Hippocampal formation (tissue), 2 donors: Measurements from ENCODE around the gene NUP93.

Source experiments
- DNase-seq, 2 donors: peaks; one replicate each; lab custom pipeline; 2025; lab: John Stamatoyannopoulos, UW

The NUP93 gene

DNA sequence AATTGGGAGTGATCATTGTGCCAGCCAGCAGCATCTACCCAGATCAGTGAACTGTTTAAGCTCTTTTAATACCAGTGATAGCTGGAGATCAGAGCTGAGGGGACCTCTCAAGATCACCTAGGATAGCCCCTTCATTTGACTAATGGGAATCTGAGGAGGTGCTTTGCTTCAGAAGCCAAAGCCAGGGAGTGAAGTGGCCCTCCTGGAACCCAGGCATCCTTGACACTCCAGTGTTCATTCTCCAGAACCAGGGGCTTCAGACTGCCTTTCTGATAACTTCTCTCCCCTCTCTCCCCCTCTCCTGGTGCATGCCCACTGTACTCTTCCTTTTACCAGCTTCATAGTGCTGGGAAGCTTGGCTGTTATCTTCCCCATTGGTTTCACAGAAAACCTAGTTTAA is 87.1 kb downstream of the NUP93 start:
- no peak for DNase-seq

DNA sequence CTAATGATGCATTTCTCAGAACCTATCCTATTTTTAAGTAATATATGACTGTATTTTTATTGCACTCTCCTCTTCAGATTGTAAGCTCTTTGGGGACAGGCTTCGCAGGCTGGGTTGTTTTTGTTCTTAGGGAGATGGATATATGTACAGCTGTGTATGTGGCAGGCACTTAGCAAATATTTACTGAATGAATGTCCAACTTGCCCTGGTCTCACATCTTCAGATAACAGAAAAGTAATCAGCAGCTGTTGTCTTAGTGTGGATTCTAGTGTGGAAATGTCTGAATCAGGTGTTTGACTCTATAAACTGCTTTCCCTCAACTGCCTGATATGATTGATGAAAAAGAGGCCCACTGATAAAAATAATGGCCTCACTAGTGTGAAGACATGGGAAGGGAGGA is 88.0 kb downstream of the NUP93 start:
- no peak for DNase-seq

DNA sequence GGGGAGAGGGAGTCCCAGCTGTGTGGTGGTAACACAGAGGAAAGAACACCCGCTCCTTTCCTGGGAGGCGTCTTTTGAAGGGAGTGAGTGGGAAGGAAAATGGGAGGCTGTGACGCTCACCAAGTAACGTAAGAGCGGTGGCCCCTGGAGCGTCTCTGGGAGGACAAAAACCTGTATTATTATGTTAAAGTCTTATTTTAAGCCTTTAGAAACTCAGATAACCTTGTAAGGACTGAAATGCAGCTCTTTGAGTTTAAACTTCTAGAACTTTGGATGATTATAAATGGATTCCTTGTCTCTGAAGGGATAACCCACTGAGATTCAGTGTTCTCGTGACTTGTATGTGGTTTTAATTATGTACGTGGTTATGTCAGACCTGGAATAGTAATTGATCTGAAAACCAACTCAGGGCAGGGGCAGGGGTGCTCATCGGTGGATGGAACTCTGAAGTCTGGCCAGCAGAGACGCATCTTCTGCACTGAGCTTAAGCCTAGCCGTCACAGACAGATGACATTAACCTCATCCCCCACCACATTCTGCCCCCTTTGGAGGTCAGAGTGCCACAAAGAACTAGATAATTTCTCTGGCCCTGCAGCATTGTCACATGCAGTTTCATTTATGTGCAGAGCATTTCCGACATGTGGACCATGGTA is 93.3 kb downstream of the NUP93 start:
- no peak for DNase-seq

DNA sequence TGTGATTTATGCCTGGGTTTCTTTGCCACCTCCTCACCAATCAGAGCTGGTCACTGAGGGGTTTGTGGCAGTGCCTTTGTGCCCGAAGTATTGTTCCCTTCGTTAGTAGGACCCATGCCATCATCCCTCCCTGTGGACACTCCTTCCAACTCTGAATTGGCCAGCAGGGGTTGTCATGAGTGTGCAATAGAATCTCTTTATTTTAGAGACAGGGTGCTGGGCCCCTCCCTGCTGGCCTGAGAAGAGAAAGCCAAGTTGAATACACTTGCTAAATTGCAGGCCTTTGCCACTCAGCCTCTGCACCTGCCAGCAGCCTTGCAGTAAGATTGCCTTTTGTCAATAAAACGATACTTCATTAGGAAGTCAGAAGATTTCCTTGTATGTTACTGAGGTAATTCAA is 94.4 kb downstream of the NUP93 start:
- DNase-seq: peak; percentile 38 to 43

DNA sequence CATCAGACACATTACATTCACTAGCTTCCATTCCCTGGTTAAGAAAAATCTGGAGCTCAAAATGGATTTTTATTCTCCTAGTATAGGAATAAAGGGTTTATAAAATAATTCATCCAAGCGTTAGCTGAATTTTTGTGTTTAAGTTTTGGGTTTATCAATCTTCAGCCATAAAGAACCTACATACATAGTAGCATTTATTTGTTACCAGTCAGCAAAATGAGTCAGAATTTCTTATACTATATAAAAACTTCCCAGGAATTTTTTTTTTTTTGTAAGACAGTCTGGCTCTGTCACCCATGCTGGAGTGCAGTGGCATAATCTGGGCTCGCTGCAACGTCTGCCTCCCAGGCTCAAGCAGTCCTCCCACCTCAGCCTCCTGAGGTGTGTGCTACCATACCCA is 94.9 kb downstream of the NUP93 start:
- no peak for DNase-seq

DNA sequence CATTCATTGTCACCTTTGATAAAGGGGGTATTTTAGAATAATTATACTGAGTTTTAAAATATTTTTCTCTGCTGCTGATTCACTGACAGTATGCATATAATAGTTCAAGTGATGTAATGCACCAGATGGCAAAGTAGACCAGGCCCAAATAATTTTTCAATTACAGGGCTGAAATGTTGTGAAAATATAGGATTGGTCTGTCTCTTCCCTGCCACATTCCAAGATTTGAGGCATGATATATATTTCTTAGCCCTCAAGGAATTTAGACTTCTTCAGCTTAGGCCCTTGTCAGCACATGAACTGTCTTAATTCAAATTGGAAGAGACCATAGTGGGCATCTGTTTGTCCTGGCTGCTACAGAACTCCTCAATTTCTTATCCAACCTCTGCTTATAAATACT is 95.9 kb downstream of the NUP93 start:
- DNase-seq: no peak

DNA sequence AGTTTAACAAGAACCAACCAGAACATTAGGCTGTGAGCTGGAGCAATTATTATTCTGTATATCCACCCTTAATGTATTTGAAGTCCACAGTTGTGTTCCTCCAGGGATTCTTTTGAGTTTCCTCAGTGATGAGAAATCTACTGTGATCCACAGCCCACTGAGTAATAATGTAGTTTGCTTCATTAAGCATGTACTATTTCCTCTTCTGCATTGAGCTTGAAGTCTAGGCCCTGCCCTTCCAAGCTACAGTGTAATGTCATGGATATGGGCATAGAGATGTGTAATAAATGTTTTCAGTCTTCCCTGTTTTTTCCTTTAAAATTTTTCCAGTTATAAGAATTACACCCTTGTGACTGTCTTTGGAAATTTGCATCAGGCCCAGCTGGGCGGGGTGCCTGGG is 98.7 kb downstream of the NUP93 start:
- DNase-seq: no peak

DNA sequence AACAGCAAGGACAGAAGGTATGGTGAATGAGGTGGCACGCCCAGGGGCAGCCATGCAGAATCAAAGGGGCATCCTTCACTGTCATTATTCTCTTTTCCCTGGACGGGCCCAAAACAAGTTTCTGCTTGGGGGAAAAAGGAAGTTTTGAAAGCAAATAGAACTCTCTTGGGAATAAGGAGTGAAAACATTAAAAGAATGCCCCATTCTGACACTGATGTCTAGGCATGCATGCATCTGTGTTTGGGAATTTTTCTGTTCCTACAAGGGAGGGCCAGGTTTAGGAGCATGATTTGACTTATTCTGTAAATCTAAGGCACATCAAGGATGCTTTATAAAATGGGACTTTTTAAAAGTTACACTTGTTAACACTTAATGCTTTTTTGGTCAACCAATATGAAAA is 100.7 kb downstream of the NUP93 start:
- DNase-seq: no peak

DNA sequence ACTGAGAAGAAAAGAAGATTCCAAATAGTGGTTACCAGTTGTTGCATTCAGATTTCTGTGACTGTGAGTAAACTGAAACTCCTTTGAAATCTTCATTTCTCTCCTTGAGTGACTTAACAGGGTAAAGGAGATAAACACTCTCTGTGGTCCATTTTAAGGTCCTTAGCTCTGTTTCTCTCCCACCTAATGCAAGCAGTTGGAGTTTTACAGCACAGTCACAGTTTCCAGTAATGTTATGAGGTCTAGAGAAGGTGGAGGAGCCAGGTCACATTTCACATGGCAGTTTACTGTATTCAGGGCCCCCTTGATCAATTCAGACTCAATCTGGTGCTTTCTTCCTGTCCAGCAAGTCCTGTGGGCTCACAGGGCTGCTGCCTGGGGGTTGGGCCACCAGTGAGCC is 102.8 kb downstream of the NUP93 start:
- DNase-seq: no peak

DNA sequence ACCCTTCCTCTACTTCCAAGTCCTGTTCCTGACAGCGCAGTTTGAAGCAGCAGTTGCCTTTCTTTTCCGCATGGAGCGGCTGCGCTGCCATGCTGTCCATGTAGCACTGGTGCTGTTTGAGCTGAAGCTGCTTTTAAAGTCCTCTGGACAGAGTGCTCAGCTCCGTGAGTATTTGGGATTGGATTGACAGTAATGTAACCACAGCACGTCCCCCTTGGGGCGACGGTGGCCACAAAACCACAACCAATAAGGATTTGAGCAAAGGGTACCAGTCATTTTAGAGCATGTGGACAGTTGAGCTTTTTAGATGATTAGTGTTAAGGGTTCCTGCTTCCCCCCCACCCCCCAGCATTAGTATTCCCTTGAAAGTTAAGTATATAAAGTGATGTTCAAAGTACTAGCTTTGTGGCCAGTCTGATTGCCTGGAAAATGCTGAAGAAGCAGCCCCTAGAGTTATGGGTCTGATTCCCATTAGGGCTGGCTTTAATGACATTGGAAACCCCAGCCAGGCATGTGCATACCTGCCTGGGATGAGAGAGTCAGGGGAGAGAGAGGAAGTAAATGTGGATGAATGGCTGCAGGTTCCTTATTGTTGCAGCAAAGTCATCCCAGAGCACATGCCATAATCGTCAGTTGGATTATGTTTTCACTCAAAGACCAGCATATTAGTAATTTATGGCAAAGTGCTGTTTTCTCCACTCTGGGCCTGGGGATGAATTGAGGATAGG is 103.5 kb downstream of the NUP93 start:
- no peak for DNase-seq

DNA sequence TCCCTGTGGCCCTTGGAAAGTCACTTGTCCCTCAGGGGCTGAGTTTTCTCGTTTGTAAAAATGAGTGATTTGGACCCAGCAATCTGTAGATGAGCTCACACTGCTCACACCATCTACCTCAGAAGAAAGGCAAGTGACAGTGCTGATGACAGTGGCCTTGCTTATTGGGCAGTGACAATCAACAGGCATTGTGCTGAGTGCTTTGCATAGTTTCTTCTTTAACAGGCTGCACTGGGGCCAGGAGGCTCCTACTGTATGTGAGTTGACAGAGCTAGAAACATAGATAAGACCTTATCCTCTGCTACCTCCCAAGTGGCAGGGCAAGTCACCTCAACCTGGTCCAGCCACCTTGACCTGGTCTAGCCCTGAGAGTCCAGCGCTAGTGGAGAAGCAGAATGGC is 105.4 kb downstream of the NUP93 start:
- no peak for DNase-seq

DNA sequence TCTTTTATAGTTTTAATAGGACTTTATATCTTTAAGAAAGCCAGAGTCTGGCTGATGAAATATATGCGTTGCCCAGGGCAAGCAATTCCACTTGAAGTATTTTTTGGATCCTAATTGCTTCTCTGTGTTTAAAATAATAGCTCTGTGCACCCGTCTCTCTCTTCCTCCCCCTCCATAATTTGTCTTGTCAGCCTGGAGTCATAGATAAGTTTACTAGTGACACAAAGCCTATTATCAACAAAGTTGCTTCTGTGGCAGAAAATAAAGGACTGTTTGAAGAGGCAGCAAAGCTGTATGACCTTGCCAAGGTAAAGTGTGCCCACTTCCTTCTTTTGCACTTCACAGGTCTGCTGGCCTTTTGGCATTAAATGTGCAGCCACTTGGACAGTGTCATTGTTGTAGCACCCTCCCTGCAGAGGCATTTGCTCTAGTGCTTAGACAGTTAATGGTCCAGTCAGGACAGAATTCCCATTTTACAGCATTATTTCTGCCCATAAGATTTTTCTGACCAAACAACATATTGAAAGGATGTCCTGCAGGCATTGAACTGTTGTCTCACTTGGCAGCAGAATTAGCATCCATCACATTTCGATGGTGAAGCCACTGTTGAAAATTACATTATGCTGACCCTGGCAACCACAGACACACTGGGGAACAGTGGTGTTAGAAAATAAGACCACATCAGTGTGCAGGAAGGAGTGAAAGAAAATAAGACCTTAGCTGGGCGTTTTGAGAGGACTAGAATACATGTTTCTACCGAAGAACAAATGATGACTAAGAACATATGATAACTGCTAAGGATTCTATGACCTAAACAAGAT is 106.7 kb downstream of the NUP93 start:
- no peak for DNase-seq

DNA sequence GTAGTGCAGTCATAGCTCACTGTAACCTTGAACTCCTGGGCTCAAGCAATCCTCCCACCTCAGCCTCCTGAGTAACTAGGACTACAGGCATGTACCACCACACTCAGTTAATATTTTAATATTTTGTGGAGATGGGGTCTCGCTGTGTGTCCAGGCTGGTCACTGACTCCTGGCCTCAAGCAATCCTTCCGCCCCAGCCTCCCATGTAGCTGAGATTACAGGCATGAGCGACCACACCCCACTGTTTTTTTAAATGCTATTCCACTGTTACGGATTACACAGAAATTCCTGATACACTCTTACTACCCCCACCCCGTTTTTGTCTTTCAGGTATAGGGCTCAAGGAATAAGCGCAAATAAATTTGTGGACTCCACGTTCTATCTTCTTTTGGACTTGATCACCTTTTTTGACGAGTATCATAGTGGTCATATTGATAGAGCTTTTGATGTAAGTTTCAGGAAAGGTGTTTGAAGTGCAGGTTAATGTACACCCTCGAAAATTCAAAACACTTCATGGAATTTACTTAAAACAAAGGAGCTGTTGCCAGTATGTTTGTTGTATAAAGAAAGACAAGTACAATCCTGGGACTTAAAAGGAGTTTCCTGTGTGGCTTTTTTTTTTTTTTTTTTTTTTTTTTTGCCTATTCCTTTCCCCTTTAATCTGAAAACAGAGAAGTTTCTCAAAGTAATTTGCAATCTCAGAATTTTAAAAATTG is 108.9 kb downstream of the NUP93 start:
- DNase-seq: no peak

DNA sequence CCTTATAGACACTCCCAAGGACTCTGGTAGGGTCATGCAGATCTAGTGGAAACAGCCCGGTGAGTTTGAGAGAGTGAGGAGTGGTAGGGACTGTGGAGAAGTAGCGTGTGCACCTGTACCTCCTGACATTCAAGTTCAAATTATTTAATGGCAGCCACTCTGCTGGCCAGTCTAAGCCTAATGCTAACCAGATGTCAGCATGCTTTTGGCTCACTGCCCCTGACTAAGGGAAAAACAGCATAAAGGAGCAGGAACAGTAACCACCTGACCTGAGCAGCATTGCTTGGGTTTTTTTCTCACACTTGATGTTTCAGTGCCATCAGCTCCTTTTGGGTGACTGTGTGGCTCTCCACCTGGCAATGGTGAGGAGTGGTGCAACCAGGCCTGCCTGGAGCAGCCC is 111.3 kb downstream of the NUP93 start:
- DNase-seq: no peak

DNA sequence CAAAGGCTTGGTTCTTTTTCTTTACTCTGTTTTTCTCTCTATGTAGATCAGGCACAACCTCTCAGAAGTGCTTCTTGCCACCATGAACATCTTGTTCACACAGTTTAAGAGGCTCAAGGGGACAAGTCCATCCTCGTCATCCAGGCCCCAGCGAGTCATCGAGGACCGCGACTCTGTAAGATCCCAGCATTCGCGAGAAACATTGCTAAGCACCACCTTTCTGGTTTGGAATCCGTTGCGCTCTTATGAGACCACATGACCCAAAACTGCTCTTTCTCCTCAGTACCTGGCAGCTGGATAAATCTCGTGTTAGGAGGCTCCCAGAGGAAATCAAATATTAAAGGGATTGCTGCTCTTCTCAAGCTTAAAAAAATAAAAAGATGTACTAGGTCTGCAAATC is 111.7 kb downstream of the NUP93 start:
- no peak for DNase-seq

DNA sequence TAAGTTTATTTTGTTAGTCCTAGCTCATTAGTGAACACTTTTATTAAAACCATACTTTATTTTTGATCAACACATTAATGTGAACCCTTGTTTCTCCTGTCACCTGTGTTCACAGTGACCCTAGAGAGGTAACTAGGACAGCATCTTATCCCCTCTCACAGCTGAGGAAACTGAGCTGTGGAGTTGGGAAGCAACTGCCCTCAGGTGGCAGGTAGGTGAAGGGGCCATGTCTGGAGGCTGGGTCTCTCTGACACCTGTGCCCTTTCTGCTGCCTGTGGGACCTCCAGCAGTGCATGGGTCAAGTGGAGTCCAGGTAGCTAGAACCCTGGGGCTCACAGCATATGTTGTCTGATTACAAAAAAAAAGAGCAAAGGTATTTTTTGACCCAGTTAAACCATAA is 112.2 kb downstream of the NUP93 start:
- no peak for DNase-seq

DNA sequence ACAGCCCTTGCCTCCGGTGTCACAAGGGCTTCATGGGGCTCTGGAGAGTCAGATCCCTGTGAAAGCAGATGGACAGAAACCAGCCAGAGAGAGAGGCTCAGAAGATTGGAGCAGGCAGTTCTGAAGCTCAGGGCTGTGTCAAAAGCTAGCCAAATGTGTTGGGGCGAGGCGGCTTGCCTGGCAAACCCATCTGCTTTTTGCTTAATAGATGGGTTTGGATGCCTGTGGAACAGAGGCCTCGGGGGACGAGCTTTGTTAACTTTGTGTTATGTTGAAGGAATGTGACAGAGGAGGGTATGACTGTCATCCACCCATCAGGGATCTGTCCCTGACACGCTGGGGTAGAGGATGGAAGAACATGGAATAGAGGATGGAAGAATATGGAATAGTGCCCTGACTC is 114.1 kb downstream of the NUP93 start:
- DNase-seq: no peak

DNA sequence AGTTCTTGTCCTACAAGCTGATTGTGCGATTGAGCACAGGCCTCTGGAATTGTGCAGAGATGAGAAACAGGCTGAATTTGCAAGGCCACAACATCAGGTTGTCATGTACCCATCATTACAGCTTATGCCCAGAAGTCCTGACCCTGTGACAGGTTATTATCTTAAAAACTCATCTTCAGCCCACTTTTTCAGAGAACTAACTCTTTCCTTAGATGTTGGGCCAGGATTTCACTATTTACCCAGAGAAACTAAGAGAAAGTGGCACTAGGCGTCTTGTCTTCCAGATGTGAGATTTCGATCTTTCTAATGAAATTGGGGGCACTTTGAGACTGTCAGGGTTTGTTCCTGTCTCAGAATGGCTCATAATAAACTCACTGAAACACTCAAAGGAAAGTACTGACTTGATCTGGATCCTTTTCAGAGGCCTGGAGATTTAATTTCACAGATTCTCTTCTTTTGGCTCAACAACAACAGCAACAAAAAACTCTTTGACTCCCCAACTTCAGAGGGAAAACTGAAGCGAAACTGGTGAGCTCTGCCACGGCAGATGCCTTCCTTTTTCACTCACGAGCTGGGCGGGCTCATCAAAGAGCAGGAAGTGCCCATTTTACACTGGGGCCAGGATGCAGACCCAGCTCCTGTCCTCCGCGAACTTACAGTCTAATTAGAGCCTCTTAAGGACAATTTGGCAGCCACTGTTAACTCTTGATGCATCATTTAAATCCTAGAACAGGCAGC is 117.4 kb downstream of the NUP93 start:
- no peak for DNase-seq

DNA sequence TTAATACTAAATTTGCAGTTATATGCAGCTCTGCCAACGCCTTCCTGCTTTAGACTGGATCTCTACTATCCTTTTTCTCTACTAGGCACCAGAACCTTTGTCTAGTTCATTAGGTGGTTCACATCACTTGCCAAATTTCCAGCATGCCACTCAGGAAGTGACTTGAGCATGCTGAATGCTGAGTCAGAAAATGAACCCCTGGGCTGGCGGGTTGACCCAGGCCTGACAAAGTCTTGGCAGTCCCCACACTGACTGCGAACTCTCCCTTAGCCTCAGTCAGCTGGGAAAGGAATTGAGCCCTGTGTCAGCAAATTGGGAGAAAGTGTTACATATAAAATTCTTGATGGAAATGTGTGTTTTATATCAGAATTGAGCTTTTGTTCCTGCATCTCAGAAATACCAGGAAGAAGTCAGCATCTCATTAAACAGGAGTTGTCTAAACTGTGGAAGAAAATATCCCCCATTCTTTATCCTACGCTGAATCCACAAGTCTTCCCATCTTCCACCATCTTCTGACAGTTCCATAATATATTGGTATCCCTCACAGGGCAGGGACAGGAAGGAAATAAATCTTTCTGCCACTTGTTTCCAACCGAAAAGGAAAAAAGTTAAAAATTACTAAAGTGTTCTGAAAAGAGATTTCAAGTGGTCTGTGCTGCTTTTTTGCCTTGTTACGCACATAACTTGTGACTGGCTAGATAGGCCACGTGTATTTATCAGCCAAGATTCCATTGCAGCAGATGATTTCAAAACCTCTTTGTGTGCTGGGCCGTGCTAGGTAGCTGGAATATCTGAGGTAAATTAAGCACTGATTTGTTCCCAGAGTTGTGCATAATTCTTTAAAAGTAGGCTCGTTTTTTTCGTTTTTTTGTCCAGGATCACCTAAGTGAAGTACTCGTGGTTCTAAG is 118.4 kb downstream of the NUP93 start:
- no peak for DNase-seq

DNA sequence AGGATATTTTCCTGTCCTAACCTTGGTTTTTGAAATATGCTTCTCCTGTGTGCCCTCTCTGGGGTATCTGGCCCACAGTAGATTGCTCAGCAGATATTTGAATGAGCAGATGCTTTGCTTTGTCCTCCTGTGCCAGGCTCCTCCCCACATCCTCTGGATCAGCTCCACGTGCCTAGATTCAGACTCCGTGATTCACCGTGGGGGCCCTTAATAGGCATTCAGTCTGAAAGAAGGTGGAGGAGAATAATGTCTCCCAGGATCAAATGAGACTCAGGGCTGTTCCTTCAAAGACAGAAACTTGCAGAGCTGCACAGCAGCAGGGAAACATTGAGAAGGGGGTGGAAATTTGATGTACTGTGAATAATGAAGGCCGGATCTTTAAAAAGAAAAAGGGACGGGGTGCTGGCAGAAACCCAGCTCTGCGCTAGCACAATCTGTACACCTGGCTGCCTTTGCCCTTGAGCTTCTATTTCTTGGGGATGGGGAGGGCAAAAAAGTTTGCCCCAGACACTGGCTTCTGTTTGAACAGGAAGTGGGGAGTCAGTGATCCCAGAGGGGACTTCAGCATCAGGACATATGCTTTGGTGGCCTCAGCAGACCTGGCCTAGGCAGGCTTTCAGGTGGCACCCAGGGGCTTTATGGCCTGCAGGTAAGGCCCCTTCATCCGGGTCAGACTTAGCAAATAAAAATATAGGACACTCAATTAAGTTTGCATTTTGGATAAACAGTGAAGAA is 119.2 kb downstream of the NUP93 start:
- DNase-seq: no peak
